SKM-1 treated with dmso at 0.1 percent for 144 hours (cell line): Measurements from ENCODE around the gene SGSH.

Experiments
- DNase-seq: peaks from one replicate; lab custom pipeline; 2025; ENCODE audit not compliant: unreplicated experiment; lab: John Stamatoyannopoulos, UW

Gene SGSH

DNA sequence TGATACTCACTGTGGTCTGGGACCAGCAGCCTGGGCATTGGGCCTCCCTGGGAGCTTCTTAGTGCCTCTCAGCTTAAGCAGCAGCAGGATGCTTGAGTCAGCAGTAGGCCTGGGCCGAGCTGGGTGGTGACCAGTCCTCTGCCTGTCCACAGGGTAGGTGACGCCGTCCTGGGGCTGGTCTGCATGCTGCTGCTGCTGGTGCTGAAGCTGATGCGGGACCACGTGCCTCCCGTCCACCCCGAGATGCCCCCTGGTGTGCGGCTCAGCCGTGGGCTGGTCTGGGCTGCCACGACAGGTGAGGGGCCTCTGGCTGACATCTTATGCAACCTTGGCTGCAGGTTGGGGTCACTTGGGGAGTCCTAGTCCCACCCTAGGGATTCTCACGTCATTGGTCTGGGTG is 7.5 kb upstream of the SGSH start:
- no peak for DNase-seq

DNA sequence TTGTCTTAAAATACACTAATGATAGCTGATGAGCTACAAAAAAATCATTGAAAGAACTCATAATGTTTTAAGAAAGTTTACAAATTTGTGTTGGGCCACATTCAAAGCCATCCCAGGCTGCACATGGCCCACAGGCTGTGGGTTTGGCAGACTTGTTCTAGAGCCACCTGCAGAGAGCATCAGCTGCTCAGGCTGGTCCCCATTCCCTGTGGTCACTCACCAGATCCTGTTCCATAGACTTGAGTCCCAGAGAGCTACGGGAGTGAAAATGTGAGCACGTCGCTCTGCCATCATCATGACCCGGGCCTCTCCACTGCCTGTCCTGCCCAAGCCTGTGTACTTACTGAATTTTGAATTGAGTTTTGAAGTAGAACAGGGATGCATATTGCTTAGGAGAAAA is 7.0 kb upstream of the SGSH start:
- DNase-seq, result no peak

DNA sequence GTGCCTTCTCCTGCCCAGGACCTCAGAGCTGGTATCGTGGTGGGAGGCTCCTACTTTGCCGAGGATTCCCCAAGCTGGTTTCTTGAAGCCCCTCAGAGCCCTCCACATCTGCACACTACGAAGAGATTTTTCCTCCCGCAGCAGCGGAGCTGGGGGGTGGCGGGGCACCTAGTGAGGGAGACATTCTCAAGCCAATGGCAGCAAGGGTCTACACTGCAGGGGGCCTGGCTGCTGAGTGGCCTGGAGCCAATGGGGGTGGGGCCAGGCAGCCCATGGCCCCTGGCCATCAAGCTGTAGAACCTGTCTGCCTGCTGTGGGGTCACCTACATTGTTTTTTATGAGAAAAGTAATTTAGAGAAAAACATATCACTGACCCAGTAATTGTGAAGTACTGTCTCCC is 5.1 kb upstream of the SGSH start:
- no peak for DNase-seq

DNA sequence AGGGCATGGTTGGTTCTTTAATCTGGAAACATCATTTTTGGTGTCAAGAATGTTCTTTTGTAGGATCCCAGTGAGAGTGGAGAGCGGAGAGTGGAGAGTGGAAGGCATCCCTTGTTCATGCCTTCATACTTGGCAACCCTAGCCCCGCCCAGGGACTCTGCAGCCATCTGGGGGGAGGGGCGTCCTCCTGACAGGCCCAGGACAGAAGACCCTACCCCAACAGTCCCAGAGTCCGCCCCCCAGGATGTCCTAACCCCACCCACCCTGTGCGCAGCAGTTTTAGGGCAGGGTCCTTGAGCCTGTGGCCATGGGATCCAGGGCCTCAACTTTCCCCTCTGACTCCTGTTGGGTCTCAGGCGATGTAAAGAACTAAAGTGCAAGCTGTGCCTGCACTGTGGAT is 4.5 kb upstream of the SGSH start:
- DNase-seq, result no peak

DNA sequence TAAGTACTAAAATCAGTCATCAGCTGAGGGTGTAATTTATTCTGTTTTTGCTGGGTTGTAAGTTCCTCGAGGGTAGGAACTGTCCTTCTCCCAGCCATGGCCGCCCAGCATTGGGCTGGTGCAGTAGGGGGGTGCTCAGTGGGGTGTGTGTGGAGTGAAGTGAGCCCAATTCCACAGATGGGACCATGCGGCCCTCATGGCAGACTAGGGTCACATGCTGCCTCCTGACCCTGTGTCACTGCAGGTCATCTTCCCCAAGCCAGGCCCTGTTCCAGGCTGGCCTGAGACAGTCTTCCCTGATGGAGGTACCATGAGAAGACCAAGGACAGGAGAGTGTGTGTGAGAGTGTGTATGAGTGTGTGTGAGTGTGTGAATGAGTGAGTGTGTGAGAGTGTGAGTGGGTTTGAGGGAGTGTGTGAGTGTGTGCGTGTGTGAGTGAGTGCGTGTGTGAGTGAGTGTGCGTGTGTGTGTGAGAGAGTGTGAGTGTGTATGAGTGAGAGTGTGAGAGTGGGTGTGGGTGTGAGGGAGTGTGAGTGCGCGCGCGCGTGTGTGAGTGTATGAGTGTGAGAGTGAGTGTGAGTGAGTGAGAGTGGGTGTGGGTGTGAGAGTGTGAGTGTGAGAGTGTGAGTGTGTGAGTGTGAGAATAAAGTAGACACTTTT is 3.8 kb upstream of the SGSH start:
- no peak for DNase-seq

DNA sequence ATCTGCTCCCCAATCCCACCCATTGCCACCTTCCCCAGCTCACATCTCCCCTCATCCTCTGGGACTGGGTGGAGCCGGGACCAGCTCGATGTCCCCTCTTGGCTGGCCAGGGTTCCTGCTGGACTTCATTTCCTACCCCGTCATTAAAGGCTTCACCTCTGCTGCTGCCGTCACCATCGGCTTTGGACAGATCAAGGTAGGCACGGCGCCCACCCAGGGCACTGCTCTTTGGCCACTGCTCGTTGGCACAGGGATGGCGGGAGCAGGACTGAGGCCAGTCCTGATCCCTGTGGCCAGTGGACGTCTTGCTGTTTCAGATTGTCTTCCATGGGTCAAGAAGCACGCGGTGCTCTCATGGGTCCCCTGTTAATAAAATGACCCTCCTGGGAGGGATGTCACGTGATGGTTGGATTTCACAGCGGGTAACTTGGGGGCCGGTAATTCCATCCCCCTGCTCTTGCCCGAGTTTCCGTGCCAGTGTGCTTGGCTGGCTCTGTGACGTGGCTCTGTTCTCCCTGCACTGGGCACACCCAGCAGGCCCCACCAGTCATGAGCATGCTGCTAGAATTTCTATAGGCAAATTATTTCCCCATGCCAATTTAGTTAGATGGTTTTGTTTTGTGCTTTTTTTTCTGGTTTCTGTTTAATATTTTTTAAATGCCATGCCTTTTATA is 3.1 kb upstream of the SGSH start:
- DNase-seq, result no peak

DNA sequence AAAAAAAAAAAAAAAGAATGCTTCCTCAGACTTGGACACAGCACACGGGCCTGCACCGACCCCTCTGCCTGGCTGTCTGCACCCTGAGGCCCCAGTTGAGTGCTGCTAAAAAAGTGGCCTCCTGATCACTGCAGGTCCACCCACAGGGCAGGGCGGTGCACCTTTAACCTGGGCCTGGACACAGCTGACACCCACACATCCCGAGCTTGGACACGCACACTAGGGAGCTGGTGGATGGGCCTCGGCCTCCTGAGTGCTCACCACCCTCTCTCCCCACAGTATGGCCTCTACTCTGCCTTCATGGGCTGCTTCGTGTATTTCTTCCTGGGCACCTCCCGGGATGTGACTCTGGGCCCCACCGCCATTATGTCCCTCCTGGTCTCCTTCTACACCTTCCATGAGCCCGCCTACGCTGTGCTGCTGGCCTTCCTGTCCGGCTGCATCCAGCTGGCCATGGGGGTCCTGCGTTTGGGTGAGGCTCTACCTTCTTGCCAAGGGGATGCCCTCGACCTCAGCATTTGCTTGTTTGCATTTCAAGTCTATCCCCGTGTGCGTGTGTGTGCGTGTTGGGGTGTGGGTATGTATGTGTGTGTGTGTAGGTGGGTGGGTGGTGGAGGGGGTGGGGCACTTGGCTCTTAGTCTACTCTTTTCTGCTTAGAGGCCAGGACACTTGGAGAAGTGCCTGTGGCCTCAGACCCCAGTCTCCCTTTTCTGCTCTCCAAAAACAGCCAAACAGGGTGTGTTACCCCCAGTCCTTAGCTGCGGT is 2.4 kb upstream of the SGSH start:
- no peak for DNase-seq

DNA sequence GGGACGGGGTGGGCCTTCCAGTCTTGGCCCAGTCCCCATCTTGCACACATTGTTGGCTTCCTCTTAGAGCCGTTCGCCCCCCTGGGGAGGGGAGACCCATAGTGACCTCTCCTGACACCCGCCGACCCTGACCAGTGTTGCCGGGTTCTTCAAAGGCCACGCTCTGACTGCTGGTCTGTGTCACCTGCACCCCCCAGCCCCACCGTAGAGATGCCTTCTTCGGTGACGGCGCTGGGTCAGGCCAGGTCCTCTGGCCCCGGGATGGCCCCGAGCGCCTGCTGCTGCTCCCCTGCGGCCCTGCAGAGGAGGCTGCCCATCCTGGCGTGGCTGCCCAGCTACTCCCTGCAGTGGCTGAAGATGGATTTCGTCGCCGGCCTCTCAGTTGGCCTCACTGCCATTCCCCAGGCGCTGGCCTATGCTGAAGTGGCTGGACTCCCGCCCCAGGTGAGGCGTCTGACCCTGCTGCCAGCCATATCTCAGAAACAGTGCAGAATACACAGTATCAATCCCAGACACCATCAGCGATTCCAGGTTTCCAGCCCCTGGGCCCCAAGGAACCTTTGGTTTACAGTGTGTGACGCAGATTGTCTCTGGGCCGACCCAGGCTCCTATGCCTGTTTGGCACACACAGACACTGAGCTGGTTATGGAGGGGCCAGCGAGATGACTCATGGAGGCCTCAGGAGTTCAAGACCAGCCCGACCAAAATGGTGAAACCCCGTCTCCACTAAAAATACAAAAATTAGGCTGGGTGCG is 1.4 kb upstream of the SGSH start:
- no peak for DNase-seq

DNA sequence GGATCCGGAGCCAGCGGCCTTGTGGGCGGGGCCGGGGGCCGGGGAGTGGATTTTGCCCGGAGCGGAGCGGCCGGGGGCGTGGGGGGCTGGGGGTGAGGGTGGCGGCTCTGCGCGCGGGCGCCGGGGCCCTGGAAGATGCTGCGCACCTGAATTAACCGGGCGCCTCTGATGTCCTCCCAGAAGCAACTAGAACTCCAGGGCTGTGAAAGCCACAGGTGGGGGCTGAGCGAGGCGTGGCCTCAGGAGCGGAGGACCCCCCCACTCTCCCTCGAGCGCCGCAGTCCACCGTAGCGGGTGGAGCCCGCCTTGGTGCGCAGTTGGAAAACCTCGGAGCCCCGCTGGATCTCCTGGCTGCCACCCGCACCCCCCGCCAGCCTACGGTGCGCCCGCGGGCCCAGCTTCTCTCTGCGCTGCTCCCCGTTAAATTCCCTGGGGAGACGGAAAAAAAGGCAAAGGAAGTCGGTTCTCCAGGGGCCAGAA is 643 bp upstream of the SGSH start:
- no peak for DNase-seq

DNA sequence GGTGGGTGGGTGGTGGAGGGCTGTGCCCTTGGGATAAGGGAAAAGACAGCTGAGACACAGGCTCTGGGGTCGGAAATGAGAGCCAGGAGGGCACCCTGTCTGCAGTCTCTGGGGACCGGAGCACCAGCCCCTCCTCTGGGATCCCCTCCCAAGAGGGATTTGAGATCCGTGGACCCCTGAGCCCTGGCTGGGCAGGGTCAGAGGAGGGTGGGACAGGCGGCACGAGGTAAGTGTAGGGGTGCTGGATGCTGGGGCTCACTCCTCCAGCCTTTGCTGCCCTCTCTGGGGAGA is 425 bp downstream of the SGSH start:
- no peak for DNase-seq

DNA sequence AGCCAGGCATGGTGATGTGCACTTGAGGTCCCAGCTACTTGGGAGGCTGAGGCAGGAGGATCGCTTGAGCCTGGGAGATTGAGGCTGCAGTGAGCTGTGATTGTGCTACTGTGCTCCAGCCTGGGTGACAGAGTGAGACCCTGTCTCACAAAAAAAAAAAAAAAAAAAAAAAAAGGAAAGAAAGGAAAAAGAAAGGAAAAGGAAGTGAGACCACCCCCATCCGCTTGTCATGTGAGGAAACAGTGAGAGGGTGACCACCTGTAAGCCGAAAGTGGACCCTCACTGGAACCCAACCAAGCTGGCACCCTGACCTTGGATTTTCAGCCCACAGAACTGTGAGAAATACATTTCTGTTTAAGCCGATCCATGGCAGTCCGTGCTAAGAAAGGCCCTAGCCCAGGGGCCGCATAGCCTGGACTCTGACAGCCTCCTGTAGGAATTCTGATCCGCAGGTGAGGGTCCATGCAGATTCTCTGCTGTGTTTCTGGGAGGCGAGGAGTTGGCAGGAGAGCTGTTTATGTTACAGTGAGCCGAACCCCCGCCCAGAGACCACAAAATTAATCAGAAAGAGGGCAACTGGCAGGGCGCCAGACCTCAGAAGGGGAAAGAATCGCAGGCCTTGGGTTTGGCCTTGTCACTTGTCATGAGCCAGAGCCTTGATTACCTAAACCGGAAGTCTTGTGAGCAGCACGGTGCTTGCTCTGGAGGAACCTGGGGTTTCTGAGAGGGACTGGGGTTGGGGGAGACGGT is 945 bp downstream of the SGSH start:
- peak; percentile 77 for DNase-seq

DNA sequence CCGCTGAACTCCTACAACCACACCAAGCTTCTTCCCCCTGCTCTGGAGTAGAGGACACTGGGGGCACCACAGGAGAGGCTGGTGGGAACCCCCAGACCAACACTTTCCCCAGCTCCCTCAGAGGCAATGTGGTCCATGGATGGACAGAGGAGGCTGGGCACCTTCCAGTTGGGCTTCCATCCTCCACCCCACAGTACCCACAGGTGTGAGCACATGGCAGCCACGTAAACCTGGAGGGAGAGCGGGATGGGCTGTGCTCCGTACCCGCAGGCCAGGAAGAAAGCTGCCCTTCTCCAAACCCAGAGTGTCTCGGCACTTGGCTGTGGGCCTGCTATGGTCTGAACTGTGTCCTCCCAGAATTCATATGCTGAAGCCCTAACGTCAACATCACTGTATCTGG is 1.7 kb downstream of the SGSH start:
- DNase-seq, result no peak

DNA sequence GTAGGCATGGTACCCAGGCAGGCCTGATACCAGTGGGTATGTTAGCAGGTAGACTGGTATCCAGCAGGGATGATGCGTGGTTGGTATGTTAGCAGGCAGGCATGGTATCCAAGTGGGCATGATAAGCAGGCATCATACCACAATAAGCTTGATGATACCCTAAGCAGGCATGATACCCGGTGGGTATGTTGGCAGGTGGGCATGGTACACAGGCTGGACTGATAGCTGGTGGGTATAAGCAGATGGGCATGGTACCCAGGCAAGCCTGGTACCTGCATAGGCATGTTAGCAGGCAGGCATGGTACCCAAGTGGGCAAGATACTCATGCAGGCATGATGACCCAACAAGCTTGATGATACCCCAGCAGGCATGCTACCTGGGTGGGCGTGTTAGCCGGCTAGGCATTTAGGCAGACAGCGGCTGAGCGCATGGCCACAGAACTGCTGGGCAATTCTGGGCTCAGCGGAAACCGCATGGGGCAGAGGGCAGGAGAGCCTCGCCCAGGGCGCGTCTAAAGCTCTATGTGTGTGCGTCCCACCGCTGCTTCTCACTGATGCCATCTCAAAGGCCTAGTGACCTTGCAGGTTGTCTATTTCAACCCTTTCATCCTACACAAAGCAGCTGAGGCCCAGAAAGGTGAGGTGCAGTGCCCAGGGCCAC is 2.3 kb downstream of the SGSH start:
- no peak for DNase-seq

DNA sequence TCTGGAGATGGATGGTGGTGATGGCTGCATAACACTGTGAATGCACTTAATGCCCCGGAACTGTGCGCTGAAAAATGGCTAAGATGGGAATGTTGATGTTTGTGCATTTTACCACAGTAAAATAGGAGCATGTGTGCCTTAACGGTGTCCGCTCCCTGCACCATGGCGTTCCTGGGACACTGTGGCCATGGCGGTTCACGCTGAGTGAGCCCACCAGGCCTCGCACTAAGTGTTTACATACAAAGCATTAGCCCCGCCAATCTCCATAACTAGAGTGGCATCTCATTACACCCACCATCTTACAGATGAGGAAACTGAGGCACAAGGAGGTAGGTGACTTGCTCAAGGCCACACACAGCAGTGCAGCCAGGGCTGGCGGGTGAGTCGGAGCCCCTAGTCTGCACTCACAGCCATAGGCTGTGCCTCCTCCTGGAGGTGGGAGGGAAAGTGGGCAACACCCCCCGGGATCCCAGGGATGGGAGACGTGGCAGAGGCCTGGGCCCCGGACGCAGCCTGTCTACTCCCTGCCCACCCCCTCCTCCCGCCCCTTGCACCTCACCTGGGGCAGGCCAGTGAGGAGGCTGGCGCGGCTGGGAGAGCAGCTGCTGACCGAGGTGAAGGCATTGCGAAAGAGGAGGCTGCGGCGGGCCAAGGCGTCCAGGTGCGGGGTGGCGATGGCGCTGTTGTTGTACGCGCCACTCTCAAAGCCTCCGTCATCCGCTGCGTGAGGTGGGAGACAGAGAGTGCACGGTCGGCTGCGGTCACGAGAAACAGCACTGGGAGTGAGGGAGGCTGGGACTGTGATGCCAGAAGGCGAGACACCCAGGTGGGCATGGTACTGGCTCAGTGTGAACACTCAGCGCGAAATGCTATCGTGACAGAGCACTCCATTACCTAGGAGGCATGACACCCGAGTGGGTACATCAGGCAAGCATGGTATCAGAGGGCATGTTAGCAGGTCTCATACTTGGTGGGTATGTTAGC is 3.4 kb downstream of the SGSH start:
- DNase-seq, result no peak

DNA sequence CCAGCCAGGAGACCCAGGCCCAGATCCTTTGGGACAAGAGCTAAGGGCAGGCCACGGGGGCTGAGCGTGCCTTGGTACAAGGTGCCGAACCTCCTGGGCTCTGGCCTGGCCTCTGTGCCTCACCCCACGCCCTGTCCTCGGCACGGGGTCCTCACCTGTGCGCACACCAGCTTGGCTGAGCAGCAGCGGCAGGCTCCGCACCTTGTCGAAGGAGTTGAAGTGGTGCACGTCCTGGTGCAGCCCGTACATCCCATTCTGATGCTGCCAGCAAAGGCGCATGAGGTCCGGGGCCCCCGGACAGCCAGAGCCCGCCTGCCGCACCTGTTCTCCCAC is 5.3 kb downstream of the SGSH start:
- no peak for DNase-seq

DNA sequence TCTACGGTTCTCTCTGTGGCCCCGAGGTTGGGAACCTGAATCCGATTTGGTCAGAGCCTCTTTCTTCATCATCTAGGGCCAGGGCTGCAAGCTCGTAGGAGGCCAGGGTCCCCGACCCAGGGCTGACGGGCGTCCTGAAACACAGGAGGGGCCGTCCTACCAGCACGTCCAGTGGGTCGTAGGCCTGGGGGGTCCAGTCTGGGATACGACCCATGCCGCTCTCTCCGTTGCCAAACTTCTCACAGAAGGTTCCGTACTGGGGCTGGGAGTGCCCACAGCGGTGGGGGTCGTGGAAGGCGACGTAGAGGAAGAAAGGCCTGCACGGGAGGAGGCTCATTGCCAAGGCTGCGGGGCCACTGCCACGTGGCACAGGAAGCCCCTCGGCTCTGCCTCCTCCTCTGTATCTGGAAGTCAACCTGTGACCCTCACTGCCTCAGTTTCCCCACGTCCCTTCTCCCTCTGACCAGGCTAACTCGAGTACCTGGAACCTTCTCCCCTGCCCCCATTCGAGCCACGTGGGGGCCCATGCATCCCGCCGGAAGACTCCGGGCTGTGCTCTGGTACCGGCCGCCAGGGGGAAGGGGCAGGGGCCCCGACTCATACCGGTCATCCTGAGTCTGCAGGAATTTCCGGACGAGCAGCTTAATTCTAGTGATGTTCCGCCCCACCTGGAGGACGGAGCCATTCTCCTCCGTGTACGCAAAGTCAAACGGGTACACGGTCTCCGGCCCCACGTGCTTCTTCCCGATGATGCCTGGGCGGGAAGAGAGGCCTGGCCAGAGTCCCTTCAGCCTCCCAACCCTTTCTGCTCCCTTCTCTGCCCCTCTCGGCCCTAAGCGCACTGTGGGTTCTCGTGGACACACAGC is 5.9 kb downstream of the SGSH start:
- no peak for DNase-seq

DNA sequence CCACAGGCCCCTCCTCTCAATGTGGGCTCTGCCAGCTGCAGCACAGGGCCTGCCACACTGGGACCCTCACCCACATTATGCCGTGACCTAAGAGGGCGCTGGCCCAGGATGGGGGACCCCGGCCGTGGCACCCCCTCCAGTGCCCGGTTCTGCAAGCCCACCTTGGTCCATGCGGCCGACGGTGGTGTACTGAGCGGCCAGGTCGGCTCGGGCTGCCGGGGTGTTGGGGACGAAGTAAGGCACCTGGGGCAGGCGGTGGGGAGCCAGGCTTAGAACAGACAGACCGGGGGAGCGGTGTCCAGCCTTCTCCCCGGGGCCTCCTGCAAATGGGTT is 6.5 kb downstream of the SGSH start:
- DNase-seq, result no peak

DNA sequence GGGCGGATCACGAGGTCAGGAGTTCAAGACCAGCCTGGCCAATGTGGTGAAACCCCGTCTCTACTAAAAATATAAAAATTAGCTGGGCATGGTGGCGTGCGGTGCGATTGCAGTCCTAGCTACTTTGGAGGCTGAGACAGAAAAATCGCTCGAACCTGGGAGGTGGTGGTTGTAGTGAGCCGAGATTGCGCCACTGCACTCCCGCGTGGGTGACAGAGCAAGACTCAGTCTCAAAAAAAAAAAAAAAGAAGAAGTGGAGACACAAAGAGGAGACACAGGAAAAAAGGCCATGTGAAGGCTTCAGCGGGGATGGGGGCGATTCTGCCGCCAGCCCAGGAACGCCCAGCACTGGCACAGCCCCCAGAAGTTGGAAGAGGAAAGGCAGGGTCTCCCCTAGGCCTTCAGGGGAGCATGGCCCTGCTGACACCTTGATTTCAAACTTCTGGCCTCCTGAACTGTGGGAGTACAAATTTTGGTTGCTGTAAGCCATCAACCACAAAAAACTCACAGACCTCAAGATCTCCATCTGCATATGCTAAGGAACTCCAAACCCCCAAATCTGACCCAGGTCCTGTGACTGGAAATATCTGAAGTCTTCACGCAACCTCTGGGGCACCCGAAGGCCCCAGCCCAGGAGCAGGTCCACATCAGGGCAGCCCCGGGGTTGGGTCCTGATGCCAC is 7.0 kb downstream of the SGSH start:
- DNase-seq, result peak; percentile 41
